CD4-positive, alpha-beta T cell treated with Interleukin-6 at 100 ng/mL for 8 hours (primary cell): ENCODE data around the gene SLC12A6.

ENCODE experiments used
- DNase-seq: peaks from one replicate; pipeline ENCODE4 v3.0.0-alpha.2; 2020; ENCODE audit warnings: mixed read lengths, low spot score

SLC12A6 gene

GRCh38 chr15:34259566-34259965 is 78.0 kb downstream of the SLC12A6 start:
- no peak for DNase-seq

GRCh38 chr15:34258151-34258550 is 79.4 kb downstream of the SLC12A6 start:
- DNase-seq = no peak

- no peak for DNase-seq
These were observed 85.0 kb downstream of the SLC12A6 start for GRCh38 chr15:34252545-34252944.

- no peak for DNase-seq
These were observed 89.4 kb downstream of the SLC12A6 start for GRCh38 chr15:34248190-34248589.

- no peak for DNase-seq
These were observed 91.2 kb downstream of the SLC12A6 start for GRCh38 chr15:34246276-34246976.

- DNase-seq = no peak
These were observed 94.4 kb downstream of the SLC12A6 start for GRCh38 chr15:34243226-34243625.

- no peak for DNase-seq
These were observed 95.3 kb downstream of the SLC12A6 start for GRCh38 chr15:34242331-34242710.

GRCh38 chr15:34241376-34242330 is 95.9 kb downstream of the SLC12A6 start:
- DNase-seq = peak; percentile 53

- no peak for DNase-seq
These were observed 97.0 kb downstream of the SLC12A6 start for GRCh38 chr15:34240537-34240936.

- DNase-seq = no peak
These were observed 98.3 kb downstream of the SLC12A6 start for GRCh38 chr15:34239151-34239808.

- no peak for DNase-seq
These were observed 104.0 kb downstream of the SLC12A6 start for GRCh38 chr15:34233614-34234013.

- no peak for DNase-seq
These were observed 113.5 kb downstream of the SLC12A6 start for GRCh38 chr15:34223904-34224596.

- no peak for DNase-seq
These were observed 119.9 kb downstream of the SLC12A6 start for GRCh38 chr15:34217587-34218225.

GRCh38 chr15:34216527-34217270 is 120.9 kb downstream of the SLC12A6 start:
- no peak for DNase-seq

- DNase-seq = no peak
These were observed 123.4 kb downstream of the SLC12A6 start for GRCh38 chr15:34214135-34214534.

GRCh38 chr15:34213690-34214089 is 123.9 kb downstream of the SLC12A6 start:
- no peak for DNase-seq

- peak; percentile 94 for DNase-seq
These were observed 127.9 kb downstream of the SLC12A6 start, which contains the start of gene KATNBL1 for GRCh38 chr15:34209421-34210282. Gene KATNBL1, minus strand, starts transcription at chr15:34210096. Its CDS starts 46,420 bp downstream, at chr15:34163676.

- DNase-seq = no peak
These were observed 131.6 kb downstream of the SLC12A6 start for GRCh38 chr15:34206011-34206410.

GRCh38 chr15:34203936-34204335 is 133.6 kb downstream of the SLC12A6 start:
- DNase-seq = no peak

- DNase-seq = no peak
These were observed 134.3 kb downstream of the SLC12A6 start for GRCh38 chr15:34203305-34203704.
